Mucosa of rectum (tissue), 2 donors: ENCODE measurements around the gene XIAP.

ENCODE experiments used
- H3K27ac ChIP-seq, 2 donors: one replicate each; pipeline ENCODE4 v1.7.0; 2013; ENCODE audit warnings: inconsistent platforms in 2 of 2, low read depth in 2 of 2, low read length in 2 of 2
- H3K27me3 ChIP-seq, 2 donors: one replicate each; pipeline ENCODE4 v1.7.0; 2013; ENCODE audit warnings: low read length in 2 of 2; ENCODE audit not compliant: control insufficient read depth in 2 of 2, insufficient read depth in 2 of 2
- H3K36me3 ChIP-seq, 2 donors: one replicate each; pipeline ENCODE4 v1.7.0; 2013; ENCODE audit warnings: low read length in 2 of 2; ENCODE audit not compliant: control insufficient read depth in 2 of 2, insufficient read depth in 2 of 2
- H3K4me1 ChIP-seq, 2 donors: one replicate each; pipeline ENCODE4 v1.7.0; 2013; ENCODE audit warnings: low read length in 2 of 2, mild to moderate bottlenecking in 1 of 2; ENCODE audit not compliant: control insufficient read depth in 2 of 2, insufficient read depth in 2 of 2
- H3K4me3 ChIP-seq, 2 donors: one replicate each; pipeline ENCODE4 v1.7.0; 2013; ENCODE audit warnings: low read length in 2 of 2
- H3K9ac ChIP-seq, 2 donors: one replicate each; pipeline ENCODE4 v1.7.0; 2013; ENCODE audit warnings: low read length in 2 of 2, low read depth in 1 of 2, mild to moderate bottlenecking in 1 of 2
- H3K9me3 ChIP-seq, 2 donors: one replicate each; pipeline ENCODE4 v1.7.0; 2013; ENCODE audit warnings: low read length in 2 of 2; ENCODE audit not compliant: control insufficient read depth in 2 of 2
- donor health status: healthy.
- donor health status: Normal muscosa, but diverticular disease.

XIAP gene

DNA sequence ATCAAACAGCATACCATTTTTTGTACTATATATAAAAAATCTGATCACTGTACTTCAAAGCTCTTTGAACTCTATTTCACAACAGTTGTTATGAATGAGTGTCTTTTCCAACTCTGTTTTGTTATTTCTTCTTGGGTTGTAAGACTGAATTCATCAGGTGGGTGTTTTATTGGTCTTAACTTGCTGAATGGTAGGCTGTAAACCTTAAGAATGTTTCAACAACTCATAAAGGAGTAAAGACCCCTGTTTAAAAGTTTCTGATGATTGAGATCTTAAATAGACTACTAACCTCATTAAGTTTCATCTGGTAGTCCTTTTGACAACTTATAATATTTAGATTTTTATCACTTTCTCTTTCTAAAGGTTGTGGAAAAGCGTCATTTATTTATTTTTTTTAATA is 83.2 kb downstream of the XIAP start:
- Histone ChIP-seq H3K4me1 (no peaks in the 10 kb centered on the region), H3K9ac (no peak overlapping the region), H3K27ac (no peak overlapping the region), H3K36me3 (no peaks in the 10 kb centered on the region), H3K4me3 (no peak overlapping the region), H3K27me3 (no peaks in the 10 kb centered on the region), H3K9me3 (no peaks in the 10 kb centered on the region)

DNA sequence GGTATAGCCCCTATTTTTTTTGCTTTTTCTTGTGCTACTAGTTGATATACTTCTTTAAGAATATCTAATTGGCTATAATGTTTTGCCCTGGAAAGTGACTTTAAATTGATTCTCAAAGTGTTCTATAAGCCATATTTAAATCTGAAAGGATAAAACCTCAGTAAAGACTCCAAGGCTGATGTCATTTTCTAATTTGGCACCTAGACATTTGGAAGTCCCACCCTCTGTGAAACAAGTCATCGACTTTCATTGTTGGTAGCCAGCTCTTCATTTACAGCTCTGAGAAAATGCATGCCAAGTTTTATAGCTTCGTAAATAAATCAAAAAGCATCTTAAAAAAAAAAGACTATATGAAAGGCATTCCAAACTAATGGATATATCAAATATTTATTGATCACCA is 83.6 kb downstream of the XIAP start:
- Histone ChIP-seq H3K27me3 (no peaks in the 10 kb centered on the region), H3K9ac (no peak overlapping the region)

DNA sequence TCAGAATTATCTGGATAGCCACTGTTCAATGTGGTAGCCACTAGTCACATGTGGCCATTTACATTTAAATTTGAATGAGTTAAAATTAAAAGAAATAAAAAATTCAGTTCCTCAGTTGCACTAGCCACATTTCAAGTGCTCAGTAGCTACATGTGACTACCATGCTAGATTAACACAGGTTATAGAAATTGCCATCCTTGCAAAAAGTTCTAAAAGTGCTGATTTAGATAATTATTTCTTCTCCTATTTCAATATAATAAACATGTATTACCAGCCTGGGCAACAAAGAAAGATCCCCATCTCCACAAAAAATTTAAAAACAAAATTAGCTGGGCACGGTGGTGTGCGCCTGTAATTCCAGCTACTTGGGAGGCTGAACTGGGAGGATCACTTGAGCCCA is 90.0 kb downstream of the XIAP start:
- Histone ChIP-seq H3K4me1 (no peaks in the 10 kb centered on the region), H3K27ac (no peak overlapping the region), H3K4me3 (no peak overlapping the region), H3K27me3 (no peaks in the 10 kb centered on the region), H3K9me3 (no peaks in the 10 kb centered on the region), H3K36me3 (no peaks in the 10 kb centered on the region), H3K9ac (no peak overlapping the region)

More for the DNA sequence above, 83.6 kb downstream of the XIAP start:
- Histone ChIP-seq H3K27ac (no peak overlapping the region), H3K4me1 (no peaks in the 10 kb centered on the region), H3K36me3 (no peaks in the 10 kb centered on the region), H3K9me3 (no peaks in the 10 kb centered on the region), H3K4me3 (no peak overlapping the region)

DNA sequence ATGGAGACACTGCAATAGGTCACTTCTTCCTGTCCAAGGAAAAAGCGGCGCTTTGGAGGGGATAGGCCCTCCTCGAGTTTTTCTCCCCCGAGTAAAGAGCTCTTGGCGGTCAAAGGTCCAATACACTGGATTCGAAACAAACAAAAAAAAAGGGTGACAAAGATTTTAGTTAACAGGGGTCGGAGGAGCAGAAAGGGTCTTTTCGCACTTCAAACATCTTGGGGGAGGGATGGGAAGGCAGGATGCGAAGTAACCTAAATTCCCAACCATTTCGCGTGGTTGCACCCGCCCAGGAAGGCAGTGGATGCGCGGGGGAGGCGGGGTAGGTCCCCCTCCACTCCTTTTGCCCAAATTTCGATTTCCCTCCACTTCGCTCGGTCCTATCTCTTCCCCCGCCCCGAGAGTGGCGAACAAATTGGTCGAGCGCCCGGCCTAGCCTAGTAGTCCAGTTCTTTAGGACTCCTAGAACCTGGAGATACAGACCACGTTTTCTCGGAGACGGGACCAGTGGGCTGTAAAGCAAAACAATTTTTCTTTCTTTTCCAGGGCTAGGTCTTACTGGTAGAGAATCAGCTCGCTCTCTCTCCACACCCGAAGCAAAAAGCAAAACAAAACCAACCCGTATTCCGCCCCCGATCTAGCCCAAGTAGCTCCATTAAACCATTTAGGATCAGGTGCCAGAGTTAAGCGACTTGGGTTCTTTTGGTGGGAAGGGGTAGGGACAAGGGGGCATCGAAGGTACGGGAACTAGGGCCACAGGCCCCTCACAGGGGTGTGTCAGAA is 99.6 kb downstream of the XIAP start:
- no peaks in the 10 kb centered on the region for H3K36me3 ChIP-seq
- peak overlapping the region; percentile 73 to 79 for H3K4me3 ChIP-seq
- peak overlapping the region; percentile 90 to 96 for H3K9ac ChIP-seq
- H3K4me1 ChIP-seq, result peaks cover 3% of the 10 kb centered on the region in 2 donors
- no peaks in the 10 kb centered on the region for H3K27me3 ChIP-seq
- no peaks in the 10 kb centered on the region for H3K9me3 ChIP-seq
- H3K27ac ChIP-seq, result peak overlapping the region; percentile 93

DNA sequence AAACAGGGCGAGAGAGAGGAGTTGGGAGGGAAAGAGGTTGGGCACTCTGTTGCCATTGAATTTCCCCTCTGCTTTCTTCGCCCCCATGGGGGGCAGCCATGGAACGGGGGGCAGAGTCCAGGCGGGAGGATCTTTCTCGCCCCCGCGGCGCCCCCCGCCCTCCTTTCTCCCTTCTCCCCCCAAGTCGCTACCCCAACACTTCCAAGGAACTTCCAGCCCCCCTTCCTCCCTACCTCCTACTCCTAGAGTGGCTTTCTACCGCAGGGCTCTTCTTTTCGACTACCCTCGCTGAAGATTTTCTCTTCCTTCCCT is 101.1 kb downstream of the XIAP start:
- peak overlapping the region; percentile 75 to 90 for H3K9ac ChIP-seq
- peak overlapping the region; percentile 66 to 89 for H3K4me3 ChIP-seq
- no peaks in the 10 kb centered on the region for H3K27me3 ChIP-seq
- H3K27ac ChIP-seq, result peak overlapping the region; percentile 96 to 97
- peaks cover 3 to 5% of the 10 kb centered on the region in 2 donors for H3K4me1 ChIP-seq
- no peaks in the 10 kb centered on the region for H3K36me3 ChIP-seq
- H3K9me3 ChIP-seq, result no peaks in the 10 kb centered on the region

DNA sequence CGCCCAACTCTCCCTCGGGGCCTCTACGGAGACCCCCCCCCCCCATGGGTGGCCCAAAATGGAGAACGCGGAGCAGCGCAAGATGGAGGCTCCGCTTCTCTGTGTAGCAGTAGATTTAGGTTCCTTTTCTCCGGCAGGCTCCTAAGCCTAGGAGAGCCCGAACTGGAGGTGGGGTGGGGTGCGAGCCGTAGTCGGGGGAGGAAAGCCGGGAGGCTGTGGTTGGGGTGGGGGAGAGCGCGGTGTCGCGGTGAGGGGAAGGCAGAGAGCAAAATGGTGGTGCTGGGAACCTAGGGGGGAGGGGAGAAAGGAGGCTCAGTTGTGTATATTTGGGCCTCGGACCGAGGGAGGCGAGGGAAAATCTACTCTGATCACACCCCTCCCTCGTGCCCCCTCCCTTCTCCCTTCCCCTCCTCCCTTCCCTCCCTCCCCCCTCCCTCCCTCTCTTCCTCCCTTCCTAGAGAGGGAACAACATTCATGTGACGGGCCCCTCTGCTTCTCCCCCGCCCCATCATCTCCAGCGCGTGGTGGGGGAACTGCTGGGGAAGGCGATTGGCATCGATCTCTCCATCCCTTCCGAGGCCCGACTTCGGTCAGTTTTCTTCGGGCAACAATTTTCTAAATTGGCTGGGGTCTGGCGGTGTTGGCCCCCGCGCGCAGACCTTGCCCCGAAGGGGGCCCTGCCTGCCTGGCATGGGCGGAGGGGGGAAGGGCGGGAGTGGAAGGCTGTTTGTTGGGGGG is 101.6 kb downstream of the XIAP start, which contains the start of gene STAG2:
STAG2 (plus strand) TSS at position 439 of the 738 bp plus-strand sequence. CDS start 60,922 bp downstream, outside the sequence.
- Histone ChIP-seq H3K27me3 (no peaks in the 10 kb centered on the region), H3K9ac (peak within 1 kb of the TSS; percentile 75 to 94), H3K9me3 (no peaks in the 10 kb centered on the region), H3K4me3 (peak within 1 kb of the TSS; percentile 66 to 89), H3K36me3 (no peaks in the 10 kb centered on the region), H3K27ac (peak within 1 kb of the TSS; percentile 96 to 97), H3K4me1 (peaks cover 3 to 5% of the 10 kb centered on the region in 2 donors)

DNA sequence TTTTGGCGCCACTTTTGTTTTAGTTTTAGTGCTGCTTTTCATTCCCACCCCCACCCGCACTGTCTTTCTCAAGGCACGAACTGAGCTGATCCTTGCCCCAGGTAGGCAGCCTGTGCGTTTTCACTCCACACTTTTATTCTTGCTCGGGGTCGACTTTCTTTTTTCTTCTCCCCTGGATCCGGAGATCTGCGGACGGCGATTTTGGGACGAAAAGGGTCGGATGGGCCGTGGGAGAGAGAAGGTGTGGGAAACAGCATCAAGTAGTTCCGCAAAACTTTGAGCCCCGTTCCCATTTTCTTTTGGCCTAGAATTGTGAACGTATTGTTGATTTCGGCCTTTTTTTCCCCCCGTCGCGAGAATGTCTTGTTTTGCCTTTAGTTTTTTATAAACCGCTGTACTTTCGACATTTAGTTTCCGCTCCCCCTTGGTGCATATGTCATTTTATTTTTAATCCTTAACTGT is 102.2 kb downstream of the XIAP start:
- H3K27me3 ChIP-seq, result no peaks in the 10 kb centered on the region

DNA sequence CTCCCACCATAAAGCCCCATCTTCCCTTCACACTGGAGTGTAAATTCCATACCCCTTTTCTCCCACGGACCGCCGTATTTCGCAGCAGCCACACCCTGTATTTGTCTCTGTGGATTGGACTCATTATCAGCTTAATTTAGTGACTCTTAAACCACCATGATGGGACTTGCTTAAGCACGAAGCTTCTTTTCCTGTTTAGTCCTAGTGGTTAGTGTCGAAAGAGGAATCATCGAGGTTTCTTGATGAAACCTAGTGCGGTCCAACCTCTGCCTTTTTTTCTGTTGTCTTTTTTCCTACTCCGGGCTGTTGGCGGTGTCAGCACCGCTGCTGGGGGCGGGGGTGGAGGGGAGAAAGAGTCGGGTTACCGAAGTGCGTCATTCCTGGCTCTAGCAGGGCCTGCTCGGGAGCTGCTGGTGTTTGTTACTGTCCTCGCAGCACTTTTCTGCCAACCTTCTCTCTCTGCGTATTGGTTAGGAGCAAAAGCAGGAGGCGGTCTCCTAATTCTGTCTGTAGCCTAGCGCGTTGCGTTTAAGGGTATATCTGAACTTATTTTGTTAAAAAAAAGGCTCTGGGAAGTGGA is 103.0 kb downstream of the XIAP start:
- no peaks in the 10 kb centered on the region for H3K36me3 ChIP-seq
- H3K4me3 ChIP-seq, result peak overlapping the region; percentile 66 to 89
- no peaks in the 10 kb centered on the region for H3K9me3 ChIP-seq
- H3K9ac ChIP-seq, result peak overlapping the region; percentile 75 to 94
- peaks cover 3 to 5% of the 10 kb centered on the region in 2 donors for H3K4me1 ChIP-seq
- peak overlapping the region; percentile 96 to 97 for H3K27ac ChIP-seq
- H3K27me3 ChIP-seq, result no peaks in the 10 kb centered on the region

More for the DNA sequence above, 102.2 kb downstream of the XIAP start:
- Histone ChIP-seq H3K4me3 (peak overlapping the region; percentile 66 to 89), H3K9me3 (no peaks in the 10 kb centered on the region), H3K36me3 (no peaks in the 10 kb centered on the region), H3K4me1 (peaks cover 3 to 5% of the 10 kb centered on the region in 2 donors), H3K9ac (peak overlapping the region; percentile 75 to 94), H3K27ac (peak overlapping the region; percentile 96 to 97)
